GM12878 (cell line): Measurements from ENCODE around the gene ANKRD13D.

Experiments used
- CTCF ChIP-seq, 3 experiments: IDR thresholded peaks in 2 of 3; conservative IDR thresholded peaks in 1 of 3; 2 replicates each; pipeline ENCODE4 v1.5.1; 2011; ENCODE audit warnings: low read depth in 3 of 3, low read length in 3 of 3, mild to moderate bottlenecking in 3 of 3, control low read depth in 2 of 3, moderate library complexity in 2 of 3, inconsistent platforms in 1 of 3, mixed read lengths in 1 of 3; ENCODE audit not compliant: control insufficient read depth in 2 of 3, insufficient read depth in 1 of 3; ENCODE audit errors: extremely low read depth in 1 of 3
- FOXK2 ChIP-seq: fragments of 450-650 bp; IDR thresholded peaks from 2 replicates; pipeline ENCODE4 v1.6.1; 2017; ENCODE audit warnings: mild to moderate bottlenecking, moderate library complexity
- MAX ChIP-seq: IDR thresholded peaks from 2 replicates; pipeline ENCODE4 v1.6.1; 2012; ENCODE audit warnings: low read depth, low read length, improper control_type of control experiment
- POLR2A ChIP-seq: IDR thresholded peaks from 2 replicates; pipeline ENCODE4 v1.6.1; 2011; ENCODE audit warnings: low read depth, mild to moderate bottlenecking, low read length
- RBBP5 ChIP-seq: fragments of 200-600 bp; sonication (generic); conservative IDR thresholded peaks from 2 replicates; pipeline ENCODE4 v1.6.1; 2016
- REST ChIP-seq: IDR thresholded peaks from 2 replicates; pipeline ENCODE4 v1.6.1; 2012; ENCODE audit warnings: mild to moderate bottlenecking, low read depth, low read length
- SMC3 ChIP-seq: IDR thresholded peaks from 2 replicates; pipeline ENCODE4 v1.6.1; 2011; ENCODE audit warnings: low read length, improper control_type of control experiment, borderline replicate concordance
- SP1 ChIP-seq: IDR thresholded peaks from one replicate; pipeline ENCODE4 v1.6.1; 2011; ENCODE audit warnings: low read depth, low read length

- TF ChIP-seq CTCF (IDR thresholded peaks at IDR 0.05 in 2 of 3, conservative IDR thresholded peaks at IDR 0.05 in 1 of 3; ENCODE audit: control insufficient read depth in 2 of 3, extremely low read depth in 1 of 3, insufficient read depth in 1 of 3, low read depth in 3 of 3, low read length in 3 of 3) (no peak), FOXK2 (no peak), SMC3 (no peak), REST (no peak), POLR2A (no peak), RBBP5 (no peak), SP1 (no peak), MAX (no peak)
These were observed 18.5 kb downstream of the ANKRD13D start for GRCh38 chr11:67307545-67308001.
